Smooth muscle cell of the brain vasculature (primary cell): ENCODE results near the gene CEP135.
A peak's percentile ranks its signal among the peaks of the same experiment; 100 is the strongest.
"Not testable (repeated sequence)": the region's sequence is repeated elsewhere in the genome, so short reads cannot be mapped to it uniquely, and the experiment has no call there.

ENCODE experiments used
- DNase-seq: peaks from one replicate; pipeline ENCODE4 v3.0.0-alpha.2; 2012; ENCODE audit warnings: low read depth, low spot score

CEP135 gene

GRCh38 chr4:55948726-55949481 is at the start of gene CEP135:
CEP135 (plus strand) TSS chr4:55948945; CDS start chr4:55952131, 3,186 bp downstream.
- DNase-seq, result peak; percentile 75

- no peak for DNase-seq
These were observed 46.1 kb upstream of the CEP135 start for GRCh38 chr4:55902677-55903076.

- no peak for DNase-seq
These were observed 45.2 kb upstream of the CEP135 start for GRCh38 chr4:55903577-55903976.

GRCh38 chr4:55904576-55904975 is 44.2 kb upstream of the CEP135 start:
- no peak for DNase-seq

- no peak for DNase-seq
These were observed 42.4 kb upstream of the CEP135 start for GRCh38 chr4:55906323-55906722.

- DNase-seq, result no peak
These were observed 41.8 kb upstream of the CEP135 start for GRCh38 chr4:55906989-55907388.

GRCh38 chr4:55907469-55907868 is 41.3 kb upstream of the CEP135 start:
- no peak for DNase-seq

- no peak for DNase-seq
These were observed 38.6 kb upstream of the CEP135 start for GRCh38 chr4:55910140-55910539.

- DNase-seq, result no peak
These were observed 36.5 kb upstream of the CEP135 start for GRCh38 chr4:55912249-55912648.

- no peak for DNase-seq
These were observed 28.2 kb upstream of the CEP135 start for GRCh38 chr4:55920571-55920970.

GRCh38 chr4:55921093-55921492 is 27.7 kb upstream of the CEP135 start:
- no peak for DNase-seq

- no peak for DNase-seq
These were observed 23.5 kb upstream of the CEP135 start for GRCh38 chr4:55925241-55925640.

- no peak for DNase-seq
These were observed 22.1 kb upstream of the CEP135 start for GRCh38 chr4:55926610-55927009.

GRCh38 chr4:55927803-55928437 is 20.8 kb upstream of the CEP135 start:
- no peak for DNase-seq

GRCh38 chr4:55928846-55929245 is 19.9 kb upstream of the CEP135 start:
- no peak for DNase-seq

GRCh38 chr4:55931043-55931442 is 17.7 kb upstream of the CEP135 start:
- no peak for DNase-seq

- no peak for DNase-seq
These were observed 16.9 kb upstream of the CEP135 start for GRCh38 chr4:55931833-55932232.

GRCh38 chr4:55932511-55932910 is 16.2 kb upstream of the CEP135 start:
- no peak for DNase-seq

- no peak for DNase-seq
These were observed 15.1 kb upstream of the CEP135 start for GRCh38 chr4:55933611-55934010.

GRCh38 chr4:55935907-55936306 is 12.8 kb upstream of the CEP135 start:
- not testable (repeated sequence) for DNase-seq

GRCh38 chr4:55938481-55938880 is 10.3 kb upstream of the CEP135 start:
- no peak for DNase-seq

GRCh38 chr4:55939421-55939820 is 9.3 kb upstream of the CEP135 start:
- DNase-seq, result no peak

- DNase-seq, result no peak
These were observed 6.8 kb upstream of the CEP135 start for GRCh38 chr4:55941881-55942396.
